ENCODE data around the gene TBC1D30.
"Not testable (repeated sequence)": the region's sequence is repeated elsewhere in the genome, so short reads cannot be mapped to it uniquely, and the experiment has no call there.

Gene TBC1D30

GRCh38 chr12:64840119-64840518, 15.7 kb downstream of the TBC1D30 start:
- no peak overlapping the region for H3K4me3 ChIP-seq (ENCODE audit: low read length)
- no peak overlapping the region for H3K9ac ChIP-seq (ENCODE audit: low read length)
- H3K27me3 ChIP-seq (ENCODE audit: low read depth, low read length): no peaks in the 10 kb centered on the region
- no peak overlapping the region for H2AFZ ChIP-seq (ENCODE audit: low read depth, low read length)
- no peaks in the 10 kb centered on the region for H3K79me2 ChIP-seq (ENCODE audit: low read length)
- no peak overlapping the region for H3K27ac ChIP-seq (ENCODE audit: low read length)
- TF ChIP-seq EZH2phosphoT487 (IDR thresholded peaks at IDR 0.05; ENCODE audit: low read depth) (no peak), CTCF (IDR thresholded peaks at IDR 0.05; ENCODE audit: low read depth, low read length) (no peak)
- no peak overlapping the region for H3K4me2 ChIP-seq (ENCODE audit: low read length)
- no peaks in the 10 kb centered on the region for H4K20me1 ChIP-seq (ENCODE audit: insufficient read depth, low read length)
- no peaks in the 10 kb centered on the region for H3K9me3 ChIP-seq (ENCODE audit: insufficient read depth, low read length)
- H3K36me3 ChIP-seq (replicated peaks; ENCODE audit: low read depth, low read length): peaks cover 2% of the 10 kb centered on the region
- no peaks in the 10 kb centered on the region for H3K4me1 ChIP-seq (ENCODE audit: low read length)

GRCh38 chr12:64840949-64841717, 16.7 kb downstream of the TBC1D30 start:
- Histone ChIP-seq H3K27me3 (ENCODE audit: low read depth, low read length) (no peaks in the 10 kb centered on the region), H3K79me2 (ENCODE audit: low read length) (no peaks in the 10 kb centered on the region), H3K4me1 (ENCODE audit: low read length) (no peaks in the 10 kb centered on the region), H3K4me3 (ENCODE audit: low read length) (no peak overlapping the region), H3K9me3 (ENCODE audit: insufficient read depth, low read length) (no peaks in the 10 kb centered on the region), H3K36me3 (replicated peaks; ENCODE audit: low read depth, low read length) (no peaks in the 10 kb centered on the region), H3K9ac (ENCODE audit: low read length) (no peak overlapping the region), H3K27ac (ENCODE audit: low read length) (no peak overlapping the region), H2AFZ (ENCODE audit: low read depth, low read length) (no peak overlapping the region), H3K4me2 (ENCODE audit: low read length) (no peak overlapping the region), H4K20me1 (ENCODE audit: insufficient read depth, low read length) (no peaks in the 10 kb centered on the region)
- no peak for TF ChIP-seq EZH2phosphoT487 (IDR thresholded peaks at IDR 0.05; ENCODE audit: low read depth)
- no peak for TF ChIP-seq CTCF (IDR thresholded peaks at IDR 0.05; ENCODE audit: low read depth, low read length)

- not testable (repeated sequence) for H3K9me3 ChIP-seq (ENCODE audit: insufficient read depth, low read length); H3K9ac ChIP-seq (ENCODE audit: low read length); H2AFZ ChIP-seq (ENCODE audit: low read depth, low read length); H3K27me3 ChIP-seq (ENCODE audit: low read depth, low read length); H3K79me2 ChIP-seq (ENCODE audit: low read length); H3K4me1 ChIP-seq (ENCODE audit: low read length); H3K27ac ChIP-seq (ENCODE audit: low read length); H3K36me3 ChIP-seq (replicated peaks; ENCODE audit: low read depth, low read length); H4K20me1 ChIP-seq (ENCODE audit: insufficient read depth, low read length); H3K4me3 ChIP-seq (ENCODE audit: low read length); H3K4me2 ChIP-seq (ENCODE audit: low read length)
Measured at GRCh38 chr12:64848409-64848808, 24.0 kb downstream of the TBC1D30 start.

DNA sequence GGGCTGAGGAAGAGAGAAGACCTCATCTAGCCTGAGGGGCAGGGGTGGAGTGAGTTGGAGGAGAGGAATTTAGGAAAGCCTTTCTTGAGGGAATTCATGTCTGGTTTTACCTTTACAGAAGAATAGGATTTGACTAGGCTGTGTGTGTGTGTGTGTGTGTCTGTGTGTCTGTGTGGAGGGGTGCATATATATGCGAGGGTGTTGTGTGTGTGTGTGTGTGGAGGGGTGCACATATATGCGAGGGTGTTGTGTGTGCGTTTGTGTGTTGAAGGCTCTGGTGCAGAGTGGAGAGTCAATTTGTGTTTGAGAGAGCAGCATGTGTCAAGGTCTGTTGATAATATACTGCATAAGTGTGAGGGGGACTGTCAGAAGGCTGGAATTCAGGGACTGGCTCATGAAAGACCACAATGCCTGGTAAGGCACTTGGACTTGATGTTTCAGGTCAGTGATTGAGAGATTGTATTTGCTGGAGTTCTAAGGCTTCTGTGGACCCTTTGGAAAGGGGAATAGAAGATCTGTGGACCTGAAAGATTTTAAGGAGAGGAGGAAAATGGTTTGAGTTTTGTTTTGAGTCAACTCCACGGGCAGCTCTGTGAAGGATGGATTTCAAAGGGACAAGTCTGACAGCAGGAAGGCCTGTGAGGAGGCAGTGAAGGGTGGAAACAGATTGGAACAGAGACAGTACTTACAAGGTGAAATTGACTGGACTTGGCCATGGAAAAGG, 34.6 kb downstream of the TBC1D30 start:
- H3K4me3 ChIP-seq (ENCODE audit: low read length): no peak overlapping the region
- no peak overlapping the region for H3K27ac ChIP-seq (ENCODE audit: low read length)
- no peaks in the 10 kb centered on the region for H3K4me1 ChIP-seq (ENCODE audit: low read length)
- no peak overlapping the region for H2AFZ ChIP-seq (ENCODE audit: low read depth, low read length)
- no peaks in the 10 kb centered on the region for H3K79me2 ChIP-seq (ENCODE audit: low read length)
- H3K36me3 ChIP-seq (replicated peaks; ENCODE audit: low read depth, low read length): peaks cover 3% of the 10 kb centered on the region
- no peak for TF ChIP-seq EZH2phosphoT487 (IDR thresholded peaks at IDR 0.05; ENCODE audit: low read depth)
- no peak for TF ChIP-seq CTCF (IDR thresholded peaks at IDR 0.05; ENCODE audit: low read depth, low read length)
- no peaks in the 10 kb centered on the region for H4K20me1 ChIP-seq (ENCODE audit: insufficient read depth, low read length)
- H3K4me2 ChIP-seq (ENCODE audit: low read length): no peak overlapping the region
- no peak overlapping the region for H3K9ac ChIP-seq (ENCODE audit: low read length)
- H3K9me3 ChIP-seq (ENCODE audit: insufficient read depth, low read length): no peaks in the 10 kb centered on the region
- H3K27me3 ChIP-seq (ENCODE audit: low read depth, low read length): no peaks in the 10 kb centered on the region

Data from OCI-LY3 (cell line).